Testis (tissue), 2 donors: Measurements from ENCODE around the gene KCNA5.

Experiments used
- CTCF ChIP-seq, 3 experiments: fragments of 450-650 bp in 2 of 3; fragments of 200-600 bp in 1 of 3; sonication (generic) in 1 of 3; IDR thresholded peaks; one replicate each; pipeline ENCODE4 v1.5.1; 2016 to 2019; ENCODE audit warnings: antibody characterized with exemption in 3 of 3, mild to moderate bottlenecking in 2 of 3, moderate library complexity in 1 of 3
- POLR2A ChIP-seq: fragments of 450-650 bp; IDR thresholded peaks from one replicate; pipeline ENCODE4 v1.6.1; 2017; ENCODE audit warnings: antibody characterized with exemption, mild to moderate bottlenecking, moderate library complexity

- TF ChIP-seq CTCF (IDR thresholded peaks at IDR 0.05) (no peak), POLR2A (no peak)
Measured at GRCh38 chr12:5030066-5030465, 13.6 kb upstream of the KCNA5 start.
